ENCODE results near the gene MRC1.

DNA sequence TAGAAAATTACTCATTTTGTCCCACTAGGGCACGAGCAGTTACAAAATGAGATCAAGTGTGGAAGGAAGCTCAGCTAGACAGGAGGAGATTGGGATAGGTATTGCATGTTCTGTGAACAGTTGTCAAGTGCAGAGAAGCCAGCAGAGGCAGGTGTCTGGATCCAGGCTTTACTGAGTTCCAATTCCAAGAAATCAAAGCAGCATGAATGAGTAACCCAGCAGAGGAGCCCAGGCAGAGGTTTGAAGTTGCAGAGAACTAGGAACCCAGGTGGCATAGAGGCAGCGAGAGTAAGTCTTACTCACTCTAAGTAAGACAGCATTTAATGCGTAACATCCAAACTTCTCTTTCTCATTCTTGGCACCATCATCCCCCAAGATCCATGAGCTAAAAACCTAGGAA lies 11.8 kb downstream of the MRC1 start:
- TF ChIP-seq POLR2A (IDR thresholded peaks at IDR 0.05), result no peak
- TF ChIP-seq, protein P1, sequence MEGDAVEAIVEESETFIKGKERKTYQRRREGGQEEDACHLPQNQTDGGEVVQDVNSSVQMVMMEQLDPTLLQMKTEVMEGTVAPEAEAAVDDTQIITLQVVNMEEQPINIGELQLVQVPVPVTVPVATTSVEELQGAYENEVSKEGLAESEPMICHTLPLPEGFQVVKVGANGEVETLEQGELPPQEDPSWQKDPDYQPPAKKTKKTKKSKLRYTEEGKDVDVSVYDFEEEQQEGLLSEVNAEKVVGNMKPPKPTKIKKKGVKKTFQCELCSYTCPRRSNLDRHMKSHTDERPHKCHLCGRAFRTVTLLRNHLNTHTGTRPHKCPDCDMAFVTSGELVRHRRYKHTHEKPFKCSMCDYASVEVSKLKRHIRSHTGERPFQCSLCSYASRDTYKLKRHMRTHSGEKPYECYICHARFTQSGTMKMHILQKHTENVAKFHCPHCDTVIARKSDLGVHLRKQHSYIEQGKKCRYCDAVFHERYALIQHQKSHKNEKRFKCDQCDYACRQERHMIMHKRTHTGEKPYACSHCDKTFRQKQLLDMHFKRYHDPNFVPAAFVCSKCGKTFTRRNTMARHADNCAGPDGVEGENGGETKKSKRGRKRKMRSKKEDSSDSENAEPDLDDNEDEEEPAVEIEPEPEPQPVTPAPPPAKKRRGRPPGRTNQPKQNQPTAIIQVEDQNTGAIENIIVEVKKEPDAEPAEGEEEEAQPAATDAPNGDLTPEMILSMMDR (IDR thresholded peaks at IDR 0.05), result no peak

Measured in lower leg skin (tissue), 3 donors.